ENCODE results near the gene GLS2. TPM values are rescaled to one million over a fixed set of nuclear protein-coding genes. Genes with fewer than 3 reads are reported as not detected.

The GLS2 gene
- total and polyA plus RNA-seq, 9 of the 15 experiments (the other 6 are each of a cell fraction or from before 2014, with no cell fraction given) = 0.11 TPM; not detected in 8

GRCh38 chr12:56530390-56531055 is 42.6 kb upstream of the GLS2 start:
- 16% methylated on average over 7 of the region's 7 CpGs for WGBS (ENCODE audit: insufficient coverage, low coverage, missing lambda C conversion rate)
- no peaks in the 10 kb centered on the region for H3K9me3 ChIP-seq (replicated peaks; ENCODE audit: control insufficient read depth, insufficient read depth, low read depth, low read length)
- no peaks in the 10 kb centered on the region for H3K79me2 ChIP-seq (ENCODE audit: control insufficient read depth, insufficient read depth, low read length)
- H3K9ac ChIP-seq (ENCODE audit: insufficient read depth in 1 of 2, low read depth in 2 of 2, low read length in 2 of 2) = no peak overlapping the region
- DNase-seq (ENCODE audit: extremely low read depth in 1 of 4, low spot score in 3 of 4) (no peak), FAIRE-seq (no peak), ATAC-seq (no peak)
- H2AFZ ChIP-seq (ENCODE audit: low read depth, low read length) = no peak overlapping the region
- no peaks in the 10 kb centered on the region for H3K36me3 ChIP-seq (ENCODE audit: control insufficient read depth, insufficient read depth, low read length)
- no peaks in the 10 kb centered on the region for H4K20me1 ChIP-seq (replicated peaks; ENCODE audit: control insufficient read depth, insufficient read depth, low read length)
- H3K4me3 ChIP-seq = no peak overlapping the region
- H3K4me2 ChIP-seq (ENCODE audit: insufficient read depth, low read length) = no peak overlapping the region
- no peaks in the 10 kb centered on the region for H3K4me1 ChIP-seq (replicated peaks in 1 of 2; ENCODE audit: control insufficient read depth in 2 of 2, insufficient read depth in 2 of 2, low read length in 2 of 2)
- peaks cover 0 to 3% of the 10 kb centered on the region in 2 experiments; a peak in 2 of 5 replicates for H3K27me3 ChIP-seq (ENCODE audit: control insufficient read depth in 2 of 2, insufficient read depth in 2 of 2, low read length in 2 of 2)
- intact Hi-C loops (cut with micrococcal nuclease) (no loop called here), in situ Hi-C loops (cut with MboI) (no loop called here)
- no peaks in the 10 kb centered on the region for H3K9me1 ChIP-seq (ENCODE audit: control insufficient read depth, insufficient read depth, low read length)
- ChIA-PET POLR2A (interaction anchor here (2.8 kb wide), 1 partner anchor 8 kb away, joined by 9 read pairs; the partner anchor contains the start of gene RBMS2), CTCF (ENCODE audit: low intra/inter-chr PET ratio) (no interaction called here)
- no TSS peak for BruUV-seq (replicated peaks)
- TF ChIP-seq, protein P1, sequence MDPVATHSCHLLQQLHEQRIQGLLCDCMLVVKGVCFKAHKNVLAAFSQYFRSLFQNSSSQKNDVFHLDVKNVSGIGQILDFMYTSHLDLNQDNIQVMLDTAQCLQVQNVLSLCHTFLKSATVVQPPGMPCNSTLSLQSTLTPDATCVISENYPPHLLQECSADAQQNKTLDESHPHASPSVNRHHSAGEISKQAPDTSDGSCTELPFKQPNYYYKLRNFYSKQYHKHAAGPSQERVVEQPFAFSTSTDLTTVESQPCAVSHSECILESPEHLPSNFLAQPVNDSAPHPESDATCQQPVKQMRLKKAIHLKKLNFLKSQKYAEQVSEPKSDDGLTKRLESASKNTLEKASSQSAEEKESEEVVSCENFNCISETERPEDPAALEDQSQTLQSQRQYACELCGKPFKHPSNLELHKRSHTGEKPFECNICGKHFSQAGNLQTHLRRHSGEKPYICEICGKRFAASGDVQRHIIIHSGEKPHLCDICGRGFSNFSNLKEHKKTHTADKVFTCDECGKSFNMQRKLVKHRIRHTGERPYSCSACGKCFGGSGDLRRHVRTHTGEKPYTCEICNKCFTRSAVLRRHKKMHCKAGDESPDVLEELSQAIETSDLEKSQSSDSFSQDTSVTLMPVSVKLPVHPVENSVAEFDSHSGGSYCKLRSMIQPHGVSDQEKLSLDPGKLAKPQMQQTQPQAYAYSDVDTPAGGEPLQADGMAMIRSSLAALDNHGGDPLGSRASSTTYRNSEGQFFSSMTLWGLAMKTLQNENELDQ (CRISPR knock-in tag; IDR thresholded peaks at IDR 0.05; ENCODE audit: borderline replicate concordance) = no peak
- TF ChIP-seq EP300 (IDR thresholded peaks at IDR 0.05; ENCODE audit: low read length) (no peak), ZNF76 (CRISPR knock-in tag; IDR thresholded peaks at IDR 0.05; ENCODE audit: borderline replicate concordance) (no peak), SMARCB1 (IDR thresholded peaks at IDR 0.05; ENCODE audit: insufficient read length, low read depth) (no peak), POLR2A (conservative IDR thresholded peaks at IDR 0.05) (no peak), DACH1 (IDR thresholded peaks at IDR 0.05; ENCODE audit: partially characterized antibody) (no peak), SFPQ (IDR thresholded peaks at IDR 0.05; ENCODE audit: low read depth, low read length) (no peak), ZNF3 (CRISPR knock-in tag; IDR thresholded peaks at IDR 0.05) (no peak), LEF1 (IDR thresholded peaks at IDR 0.05) (no peak), ZNF23 (CRISPR knock-in tag; IDR thresholded peaks at IDR 0.05) (no peak), ZNF584 (CRISPR knock-in tag; IDR thresholded peaks at IDR 0.05; ENCODE audit: low read depth) (no peak), RCOR1 (IDR thresholded peaks at IDR 0.05; ENCODE audit: borderline replicate concordance in 1 of 2, low read depth in 2 of 2, low read length in 2 of 2) (no peak), KDM4B (IDR thresholded peaks at IDR 0.05; ENCODE audit: borderline replicate concordance in 2 of 2, low read depth in 1 of 2) (no peak), GATA2 (CRISPR knock-in tag; IDR thresholded peaks at IDR 0.05) (no peak), ZBED1 (IDR thresholded peaks at IDR 0.05) (no peak), E2F4 (CRISPR knock-in tag; IDR thresholded peaks at IDR 0.05; ENCODE audit: low read depth) (no peak), PHF20 (IDR thresholded peaks at IDR 0.05; ENCODE audit: partially characterized antibody) (no peak)
- no peak overlapping the region for H3K27ac ChIP-seq (ENCODE audit: extremely low read depth, low read depth, low read length)

All from K562 (cell line).